Measurements from ENCODE around the gene PCDHB11. TPM values are rescaled to one million over a fixed set of nuclear protein-coding genes. Genes with fewer than 3 reads are reported as not detected.
"Not testable (repeated sequence)": the region's sequence is repeated elsewhere in the genome, so short reads cannot be mapped to it uniquely, and the experiment has no call there.

Gene PCDHB11
- total and polyA plus RNA-seq, 5 donors = 0.48 to 2.9 (median 2.2) TPM

GRCh38 chr5:141241496-141241895 lies 42.1 kb downstream of the PCDHB11 start:
- peaks cover 31% of the 10 kb centered on the region for H3K9me3 ChIP-seq (ENCODE audit: control insufficient read depth, low read length)
- DNase-seq = peak in 1 of 3 donors; percentile 13
- H3K4me1 ChIP-seq (ENCODE audit: control insufficient read depth, insufficient read depth, low read length) = no peaks in the 10 kb centered on the region
- no peaks in the 10 kb centered on the region for H3K27me3 ChIP-seq (ENCODE audit: control insufficient read depth, insufficient read depth)
- ATAC-seq = no peak
- H3K4me3 ChIP-seq (ENCODE audit: low read length) = no peak overlapping the region
- intact Hi-C loops (cut with DNase I) = no loop called here
- WGBS = 19% methylated on average over 43 of the region's 43 CpGs
- no peak overlapping the region for H3K27ac ChIP-seq (ENCODE audit: low read length)

GRCh38 chr5:141245250-141245717 lies 45.9 kb downstream of the PCDHB11 start, which contains the start of gene PCDHB15:
Gene PCDHB15, plus strand, starts transcription at chr5:141245395. Its CDS starts 184 bp downstream, at chr5:141245579.
- peak within 1 kb of the TSS; percentile 51 for H3K27ac ChIP-seq (ENCODE audit: low read length)
- H3K4me3 ChIP-seq (ENCODE audit: low read length) = peak within 1 kb of the TSS; percentile 60
- H3K27me3 ChIP-seq (ENCODE audit: control insufficient read depth, insufficient read depth) = no peaks in the 10 kb centered on the region
- ATAC-seq (no peak), DNase-seq (peak in 2 of 3 donors; percentile 16 to 57)
- H3K4me1 ChIP-seq (ENCODE audit: control insufficient read depth, insufficient read depth, low read length) = no peaks in the 10 kb centered on the region
- peaks cover 34% of the 10 kb centered on the region for H3K9me3 ChIP-seq (ENCODE audit: control insufficient read depth, low read length)
- intact Hi-C loops (cut with DNase I) = no loop called here
- WGBS = 5% methylated on average over 16 of the region's 16 CpGs

GRCh38 chr5:141246971-141247370 lies 47.5 kb downstream of the PCDHB11 start:
- H3K4me3 ChIP-seq (ENCODE audit: low read length); DNase-seq; H3K4me1 ChIP-seq (ENCODE audit: control insufficient read depth, insufficient read depth, low read length); H3K27ac ChIP-seq (ENCODE audit: low read length); H3K27me3 ChIP-seq (ENCODE audit: control insufficient read depth, insufficient read depth); ATAC-seq; intact Hi-C loops (cut with DNase I): not testable (repeated sequence)
- 35% methylated on average over 32 of the region's 42 CpGs for WGBS
- H3K9me3 ChIP-seq (ENCODE audit: control insufficient read depth, low read length) = peaks cover 24% of the 10 kb centered on the region

GRCh38 chr5:141247434-141247833 lies 48.0 kb downstream of the PCDHB11 start:
- H3K27ac ChIP-seq (ENCODE audit: low read length); ATAC-seq; H3K4me1 ChIP-seq (ENCODE audit: control insufficient read depth, insufficient read depth, low read length); DNase-seq; H3K4me3 ChIP-seq (ENCODE audit: low read length); H3K27me3 ChIP-seq (ENCODE audit: control insufficient read depth, insufficient read depth); intact Hi-C loops (cut with DNase I): not testable (repeated sequence)
- WGBS = 42% methylated on average over 34 of the region's 34 CpGs
- peaks cover 23% of the 10 kb centered on the region for H3K9me3 ChIP-seq (ENCODE audit: control insufficient read depth, low read length)

GRCh38 chr5:141250576-141250975 lies 51.1 kb downstream of the PCDHB11 start:
- no peak overlapping the region for H3K4me3 ChIP-seq (ENCODE audit: low read length)
- intact Hi-C loops (cut with DNase I) = no loop called here
- H3K27ac ChIP-seq (ENCODE audit: low read length) = no peak overlapping the region
- no peaks in the 10 kb centered on the region for H3K27me3 ChIP-seq (ENCODE audit: control insufficient read depth, insufficient read depth)
- ATAC-seq = no peak
- peaks cover 16% of the 10 kb centered on the region for H3K9me3 ChIP-seq (ENCODE audit: control insufficient read depth, low read length)
- no peak for DNase-seq
- H3K4me1 ChIP-seq (ENCODE audit: control insufficient read depth, insufficient read depth, low read length) = no peaks in the 10 kb centered on the region

Other genes with a start within 250 kb of the PCDHB11 start
Only the 30 nearest of the 37 such genes appear.
- not detected for gene PCDHB1, start 148.3 kb upstream of the PCDHB11 start, total RNA-seq
- not detected for gene PCDHB1, start 148.3 kb upstream of the PCDHB11 start, polyA plus RNA-seq
- gene PCDHB2, start 105.0 kb upstream of the PCDHB11 start, total RNA-seq = 1 to 10 TPM; 1.4 to 1.9 (median 1.5) TPM
- 0.59 TPM for gene PCDHB2, start 105.0 kb upstream of the PCDHB11 start, polyA plus RNA-seq
- 1 to 10 TPM in 3 of 4 donors, under 1 TPM in 1; 0.94 to 1.7 (median 1.4) TPM for gene PCDHB3, start 99.2 kb upstream of the PCDHB11 start, total RNA-seq
- 0.61 TPM for gene PCDHB3, start 99.2 kb upstream of the PCDHB11 start, polyA plus RNA-seq
- 1 to 10 TPM; 2.6 to 3.6 (median 3.1) TPM for gene PCDHB4, start 77.8 kb upstream of the PCDHB11 start, total RNA-seq
- gene PCDHB4, start 77.8 kb upstream of the PCDHB11 start, polyA plus RNA-seq = 1.3 TPM
- 1 to 10 TPM; 2.5 to 3.1 (median 2.7) TPM for gene PCDHB5, start 64.4 kb upstream of the PCDHB11 start, total RNA-seq
- gene PCDHB5, start 64.4 kb upstream of the PCDHB11 start, polyA plus RNA-seq = 1.3 TPM
- gene PCDHB6, start 49.6 kb upstream of the PCDHB11 start, total RNA-seq = under 1 TPM; 0.42 to 0.76 (median 0.58) TPM
- 0.34 TPM for gene PCDHB6, start 49.6 kb upstream of the PCDHB11 start, polyA plus RNA-seq
- 1 to 10 TPM in 3 of 4 donors, under 1 TPM in 1; 0.79 to 1.7 (median 1.6) TPM for gene PCDHB7, start 27.0 kb upstream of the PCDHB11 start, total RNA-seq
- gene PCDHB7, start 27.0 kb upstream of the PCDHB11 start, polyA plus RNA-seq = 0.57 TPM
- 1 to 10 TPM; 2.2 to 5.2 (median 2.6) TPM for gene PCDHB8, start 21.8 kb upstream of the PCDHB11 start, total RNA-seq
- 0.84 TPM for gene PCDHB8, start 21.8 kb upstream of the PCDHB11 start, polyA plus RNA-seq
- gene PCDHB16, start 17.2 kb upstream of the PCDHB11 start, total RNA-seq = 1 to 10 TPM; 1.8 to 2.6 (median 2.3) TPM
- gene PCDHB16, start 17.2 kb upstream of the PCDHB11 start, polyA plus RNA-seq = 1.3 TPM
- 1 to 10 TPM; 1.7 to 2.4 (median 2.1) TPM for gene PCDHB9, start 12.5 kb upstream of the PCDHB11 start, total RNA-seq
- 0.63 TPM for gene PCDHB9, start 12.5 kb upstream of the PCDHB11 start, polyA plus RNA-seq
- 1 to 10 TPM; 1.1 to 2.0 (median 1.5) TPM for gene PCDHB10, start 7.3 kb upstream of the PCDHB11 start, total RNA-seq
- gene PCDHB10, start 7.3 kb upstream of the PCDHB11 start, polyA plus RNA-seq = 1.00 TPM
- gene PCDHB12, start 9.1 kb downstream of the PCDHB11 start, total RNA-seq = 1 to 10 TPM; 1.7 to 3.3 (median 2.8) TPM
- gene PCDHB12, start 9.1 kb downstream of the PCDHB11 start, polyA plus RNA-seq = 0.72 TPM
- 1 to 10 TPM; 4.3 to 5.8 (median 5.3) TPM for gene PCDHB13, start 14.3 kb downstream of the PCDHB11 start, total RNA-seq
- 1.7 TPM for gene PCDHB13, start 14.3 kb downstream of the PCDHB11 start, polyA plus RNA-seq
- gene PCDHB14, start 23.7 kb downstream of the PCDHB11 start, total RNA-seq = 1 to 10 TPM; 4.3 to 5.9 (median 5.3) TPM
- 2.3 TPM for gene PCDHB14, start 23.7 kb downstream of the PCDHB11 start, polyA plus RNA-seq
- 1 to 10 TPM; 2.9 to 6.7 (median 5.3) TPM for gene PCDHB15, start 45.8 kb downstream of the PCDHB11 start, total RNA-seq
- gene PCDHB15, start 45.8 kb downstream of the PCDHB11 start, polyA plus RNA-seq = 2.5 TPM
- under 1 TPM in 2 of 4 donors, not detected in 2; 0.17 to 0.37 TPM for gene SLC25A2, start 104.4 kb downstream of the PCDHB11 start, total RNA-seq
- 0.14 TPM for gene SLC25A2, start 104.4 kb downstream of the PCDHB11 start, polyA plus RNA-seq
- 100 to 1,000 TPM in 1 of 4 donors, 10 to 100 TPM in 3; 86.7 to 109 (median 95.1) TPM for gene TAF7, start 121.2 kb downstream of the PCDHB11 start, total RNA-seq
- gene TAF7, start 121.2 kb downstream of the PCDHB11 start, polyA plus RNA-seq = 94.6 TPM
- 1 to 10 TPM; 1.7 to 2.8 (median 1.8) TPM for gene PCDHGA1, start 130.9 kb downstream of the PCDHB11 start, total RNA-seq
- 0.70 TPM for gene PCDHGA1, start 130.9 kb downstream of the PCDHB11 start, polyA plus RNA-seq
- gene PCDHGA2, start 139.1 kb downstream of the PCDHB11 start, total RNA-seq = 1 to 10 TPM; 6.4 to 9.4 (median 7.1) TPM
- gene PCDHGA2, start 139.1 kb downstream of the PCDHB11 start, polyA plus RNA-seq = 2.2 TPM
- gene PCDHGA3, start 144.2 kb downstream of the PCDHB11 start, total RNA-seq = 1 to 10 TPM; 4.9 to 7.7 (median 5.6) TPM
- gene PCDHGA3, start 144.2 kb downstream of the PCDHB11 start, polyA plus RNA-seq = 2.1 TPM
- 1 to 10 TPM; 2.7 to 4.4 (median 3.8) TPM for gene PCDHGB1, start 150.5 kb downstream of the PCDHB11 start, total RNA-seq
- gene PCDHGB1, start 150.5 kb downstream of the PCDHB11 start, polyA plus RNA-seq = 1.3 TPM
- gene PCDHGA4, start 155.4 kb downstream of the PCDHB11 start, total RNA-seq = 1 to 10 TPM; 4.4 to 5.8 (median 5.7) TPM
- gene PCDHGA4, start 155.4 kb downstream of the PCDHB11 start, polyA plus RNA-seq = 1.7 TPM
- gene PCDHGB2, start 160.4 kb downstream of the PCDHB11 start, total RNA-seq = 1 to 10 TPM; 3.5 to 6.5 (median 5.0) TPM
- gene PCDHGB2, start 160.4 kb downstream of the PCDHB11 start, polyA plus RNA-seq = 1.9 TPM
- 1 to 10 TPM; 3.4 to 4.7 (median 4.2) TPM for gene PCDHGA5, start 164.5 kb downstream of the PCDHB11 start, total RNA-seq
- 2.0 TPM for gene PCDHGA5, start 164.5 kb downstream of the PCDHB11 start, polyA plus RNA-seq
- 1 to 10 TPM; 4.8 to 5.5 (median 5.1) TPM for gene PCDHGB3, start 170.6 kb downstream of the PCDHB11 start, total RNA-seq
- 1.7 TPM for gene PCDHGB3, start 170.6 kb downstream of the PCDHB11 start, polyA plus RNA-seq
- gene PCDHGA6, start 174.3 kb downstream of the PCDHB11 start, total RNA-seq = 1 to 10 TPM; 3.7 to 5.3 (median 4.9) TPM
- gene PCDHGA6, start 174.3 kb downstream of the PCDHB11 start, polyA plus RNA-seq = 2.2 TPM
- 1 to 10 TPM; 3.9 to 5.2 (median 4.5) TPM for gene PCDHGA7, start 183.1 kb downstream of the PCDHB11 start, total RNA-seq
- 1.8 TPM for gene PCDHGA7, start 183.1 kb downstream of the PCDHB11 start, polyA plus RNA-seq
- 1 to 10 TPM; 4.8 to 5.5 (median 5.3) TPM for gene PCDHGB4, start 188.1 kb downstream of the PCDHB11 start, total RNA-seq
- 2.0 TPM for gene PCDHGB4, start 188.1 kb downstream of the PCDHB11 start, polyA plus RNA-seq
- gene PCDHGA8, start 193.0 kb downstream of the PCDHB11 start, total RNA-seq = 1 to 10 TPM; 4.0 to 5.2 (median 4.3) TPM
- gene PCDHGA8, start 193.0 kb downstream of the PCDHB11 start, polyA plus RNA-seq = 1.3 TPM
- 1 to 10 TPM; 6.4 to 8.6 (median 6.8) TPM for gene PCDHGB5, start 198.3 kb downstream of the PCDHB11 start, total RNA-seq
- gene PCDHGB5, start 198.3 kb downstream of the PCDHB11 start, polyA plus RNA-seq = 3.3 TPM